Measurements from ENCODE around the gene XYLB.

DNA sequence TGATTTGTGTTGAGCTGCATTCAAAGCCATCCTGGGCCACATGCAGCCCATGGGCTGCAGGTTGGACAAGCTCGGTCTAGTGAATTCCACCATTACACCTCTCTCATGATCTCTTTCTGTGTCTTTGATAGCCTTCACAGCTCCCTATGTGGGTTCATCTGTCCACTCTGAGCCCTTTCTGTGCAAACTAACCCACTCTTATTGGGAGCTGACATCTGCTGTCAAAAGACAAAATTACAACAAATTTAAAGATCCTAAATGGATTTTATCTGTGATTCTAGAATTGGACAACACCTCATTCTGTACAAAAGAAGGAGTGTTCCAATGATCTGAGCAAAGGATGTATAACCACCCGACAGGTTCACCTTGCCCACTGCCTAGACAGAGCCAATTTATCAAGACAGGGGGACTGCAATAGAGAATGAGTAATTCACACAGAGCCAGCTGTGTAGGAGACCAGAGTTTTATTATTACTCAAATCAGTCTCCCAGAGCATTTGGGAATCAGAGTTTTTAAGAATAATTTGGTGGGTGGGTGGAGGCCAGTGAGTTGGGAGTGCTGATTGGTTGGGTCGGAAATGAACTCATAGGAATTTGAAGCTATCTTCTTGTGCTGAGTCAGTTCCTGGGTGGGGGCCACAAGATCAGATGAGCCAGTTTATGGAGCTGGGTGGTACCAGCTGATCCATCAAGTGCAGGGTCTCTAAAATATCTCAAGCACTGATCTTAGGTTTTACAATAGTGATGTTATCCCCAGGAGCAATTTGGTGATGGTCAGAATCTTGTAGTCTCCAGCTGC is 2.6 kb upstream of the XYLB start:
- no peak for TF ChIP-seq POLR2A (IDR thresholded peaks at IDR 0.05)
- TF ChIP-seq, protein P1, sequence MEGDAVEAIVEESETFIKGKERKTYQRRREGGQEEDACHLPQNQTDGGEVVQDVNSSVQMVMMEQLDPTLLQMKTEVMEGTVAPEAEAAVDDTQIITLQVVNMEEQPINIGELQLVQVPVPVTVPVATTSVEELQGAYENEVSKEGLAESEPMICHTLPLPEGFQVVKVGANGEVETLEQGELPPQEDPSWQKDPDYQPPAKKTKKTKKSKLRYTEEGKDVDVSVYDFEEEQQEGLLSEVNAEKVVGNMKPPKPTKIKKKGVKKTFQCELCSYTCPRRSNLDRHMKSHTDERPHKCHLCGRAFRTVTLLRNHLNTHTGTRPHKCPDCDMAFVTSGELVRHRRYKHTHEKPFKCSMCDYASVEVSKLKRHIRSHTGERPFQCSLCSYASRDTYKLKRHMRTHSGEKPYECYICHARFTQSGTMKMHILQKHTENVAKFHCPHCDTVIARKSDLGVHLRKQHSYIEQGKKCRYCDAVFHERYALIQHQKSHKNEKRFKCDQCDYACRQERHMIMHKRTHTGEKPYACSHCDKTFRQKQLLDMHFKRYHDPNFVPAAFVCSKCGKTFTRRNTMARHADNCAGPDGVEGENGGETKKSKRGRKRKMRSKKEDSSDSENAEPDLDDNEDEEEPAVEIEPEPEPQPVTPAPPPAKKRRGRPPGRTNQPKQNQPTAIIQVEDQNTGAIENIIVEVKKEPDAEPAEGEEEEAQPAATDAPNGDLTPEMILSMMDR (IDR thresholded peaks at IDR 0.05): no peak
